ENCODE measurements around the gene DRAM1. TPM values are rescaled to one million over a fixed set of nuclear protein-coding genes. Genes with fewer than 3 reads are reported as not detected.

The DRAM1 gene
- total RNA-seq, 4 donors from 2014 or later = 4.5 to 8.1 (median 5.9) TPM

DNA sequence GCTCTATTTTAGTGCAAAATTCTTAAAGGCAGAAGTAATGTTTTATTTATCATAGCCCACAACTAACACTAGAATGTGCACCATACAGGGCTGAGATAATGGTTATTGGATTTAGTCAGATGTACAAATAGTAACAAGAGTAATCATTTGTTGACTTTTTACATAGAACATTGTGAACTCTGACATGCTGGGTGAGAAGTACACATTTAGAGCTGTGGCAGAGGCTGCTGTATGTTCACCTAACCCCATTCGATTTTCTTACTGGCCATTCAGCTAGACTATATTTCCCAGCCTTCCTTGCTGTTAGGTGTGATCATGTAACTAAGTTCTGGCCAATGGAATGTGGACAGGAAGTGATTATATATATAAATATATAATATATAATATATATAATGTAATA is 89.1 kb downstream of the DRAM1 start:
- TF ChIP-seq CTCF (IDR thresholded peaks at IDR 0.05) (no peak), POLR2A (IDR thresholded peaks at IDR 0.05) (no peak)
- no peak overlapping the region for H3K4me3 ChIP-seq (ENCODE audit: low read depth, poor library complexity, severe bottlenecking)
- intact Hi-C loops (cut with DNase I; ENCODE audit: low total_unique reads) = no loop called here
- 86 to 93% methylated on average over 1 of the region's 1 CpG for WGBS, 2 donors
- DNase-seq (ENCODE audit: low spot score in 2 of 2) = no peak

DNA sequence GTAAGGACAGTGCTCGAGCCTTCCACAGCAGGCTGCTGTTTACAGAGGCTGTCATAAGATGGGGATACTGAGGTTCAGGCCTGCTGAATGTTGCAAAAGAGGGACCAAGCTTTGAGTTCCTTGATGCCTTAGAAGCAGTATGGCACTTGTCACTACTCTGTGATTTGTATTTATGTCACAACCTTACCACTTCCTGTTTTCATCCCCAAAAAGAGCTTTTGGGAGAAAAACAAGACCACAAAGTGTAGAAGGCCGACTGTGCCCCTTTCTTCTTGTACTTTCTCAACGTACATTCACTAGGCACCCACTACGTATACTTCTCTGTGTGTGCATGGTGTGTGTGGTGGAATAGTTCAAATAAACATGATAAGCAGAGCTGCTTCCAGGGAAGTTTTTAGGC is 90.1 kb downstream of the DRAM1 start:
- no peak for DNase-seq (ENCODE audit: low spot score in 2 of 2)
- intact Hi-C loops (cut with DNase I; ENCODE audit: low total_unique reads) = no loop called here
- 74 to 82% methylated on average over 4 of the region's 4 CpGs for WGBS, 2 donors
- TF ChIP-seq CTCF (IDR thresholded peaks at IDR 0.05) (no peak), POLR2A (IDR thresholded peaks at IDR 0.05) (no peak)
- no peak overlapping the region for H3K4me3 ChIP-seq (ENCODE audit: low read depth, poor library complexity, severe bottlenecking)

- WGBS, 2 donors = 33 to 74% methylated on average over 1 of the region's 1 CpG
- TF ChIP-seq CTCF (IDR thresholded peaks at IDR 0.05) (no peak), POLR2A (IDR thresholded peaks at IDR 0.05) (no peak)
- intact Hi-C loops (cut with DNase I; ENCODE audit: low total_unique reads) = no loop called here
Measured at GRCh38 chr12:101968770-101969169, 91.4 kb downstream of the DRAM1 start.

More at GRCh38 chr12:101968770-101969169, 91.4 kb downstream of the DRAM1 start:
- no peak for DNase-seq (ENCODE audit: low spot score in 2 of 2)
- no peak overlapping the region for H3K4me3 ChIP-seq (ENCODE audit: low read depth, poor library complexity, severe bottlenecking)

Other genes starting within 250 kb of the DRAM1 start
- 100 to 1,000 TPM in 1 of 4 donors, 10 to 100 TPM in 3; 56.8 to 121 (median 75.1) TPM for gene CHPT1, start 179.9 kb upstream of the DRAM1 start, total RNA-seq
- gene SYCP3, start 138.1 kb upstream of the DRAM1 start, total RNA-seq = under 1 TPM in 1 of 4 donors, not detected in 3; 0.58 TPM
- gene GNPTAB, start 46.6 kb upstream of the DRAM1 start, total RNA-seq = 10 to 100 TPM; 24.3 to 45.9 (median 32.6) TPM
- 10 to 100 TPM; 33.5 to 74.7 (median 53.6) TPM for gene WASHC3, start 184.4 kb downstream of the DRAM1 start, total RNA-seq
- gene NUP37, start 242.5 kb downstream of the DRAM1 start, total RNA-seq = 10 to 100 TPM; 12.9 to 28.9 (median 15.7) TPM
- 1 to 10 TPM; 1.2 to 2.0 (median 1.6) TPM for gene PARPBP, start 242.6 kb downstream of the DRAM1 start, total RNA-seq

Measured in lower leg skin (tissue), 4 donors.